ENCODE results near the gene LACRT. TPM values are rescaled to one million over a fixed set of nuclear protein-coding genes. Genes with fewer than 3 reads are reported as not detected.
"Not testable (repeated sequence)": the region's sequence is repeated elsewhere in the genome, so short reads cannot be mapped to it uniquely, and the experiment has no call there.

The LACRT gene
- total RNA-seq, 1 experiment from 2014 or later: not detected

- DNase-seq: no peak
- no TSS peak for BruUV-seq (replicated peaks)
- TF ChIP-seq CTCF (IDR thresholded peaks at IDR 0.05; ENCODE audit: unreplicated experiment): no peak
- Mint-ChIP-seq H3K4me3 (ENCODE audit: low read depth, unreplicated experiment) (no peak overlapping the region), H3K36me3 (ENCODE audit: insufficient read depth, unreplicated experiment) (no peaks in the 10 kb centered on the region), H3K27ac (ENCODE audit: unreplicated experiment) (no peak overlapping the region), H3K27me3 (ENCODE audit: unreplicated experiment) (peaks cover 76% of the 10 kb centered on the region), H3K4me1 (ENCODE audit: low read depth, unreplicated experiment) (no peaks in the 10 kb centered on the region), H3K9me3 (ENCODE audit: low read depth, unreplicated experiment) (no peaks in the 10 kb centered on the region)
- intact Hi-C loops (cut with micrococcal nuclease; ENCODE audit: unreplicated experiment): no loop called here
- CTCF ChIA-PET: no interaction called here
Measured at GRCh38 chr12:54678131-54678530, 43.4 kb upstream of the LACRT start.

- Mint-ChIP-seq H3K27ac (ENCODE audit: unreplicated experiment) (no peak overlapping the region), H3K27me3 (ENCODE audit: unreplicated experiment) (peaks cover 62% of the 10 kb centered on the region), H3K36me3 (ENCODE audit: insufficient read depth, unreplicated experiment) (no peaks in the 10 kb centered on the region), H3K9me3 (ENCODE audit: low read depth, unreplicated experiment) (no peaks in the 10 kb centered on the region), H3K4me3 (ENCODE audit: low read depth, unreplicated experiment) (no peak overlapping the region), H3K4me1 (ENCODE audit: low read depth, unreplicated experiment) (no peaks in the 10 kb centered on the region)
- CTCF ChIA-PET: no interaction called here
- no peak for TF ChIP-seq CTCF (IDR thresholded peaks at IDR 0.05; ENCODE audit: unreplicated experiment)
- intact Hi-C loops (cut with micrococcal nuclease; ENCODE audit: unreplicated experiment): no loop called here
- no TSS peak for BruUV-seq (replicated peaks)
- no peak for DNase-seq
Measured at GRCh38 chr12:54667945-54668344, 33.2 kb upstream of the LACRT start.

- no peak for TF ChIP-seq CTCF (IDR thresholded peaks at IDR 0.05; ENCODE audit: unreplicated experiment)
- intact Hi-C loops (cut with micrococcal nuclease; ENCODE audit: unreplicated experiment): no loop called here
- CTCF ChIA-PET: no interaction called here
- no peak for DNase-seq
- no peaks in the 10 kb centered on the region for H3K4me1 Mint-ChIP-seq (ENCODE audit: low read depth, unreplicated experiment)
- H3K27ac Mint-ChIP-seq (ENCODE audit: unreplicated experiment): no peak overlapping the region
- H3K36me3 Mint-ChIP-seq (ENCODE audit: insufficient read depth, unreplicated experiment): no peaks in the 10 kb centered on the region
- peaks cover 45% of the 10 kb centered on the region for H3K27me3 Mint-ChIP-seq (ENCODE audit: unreplicated experiment)
- H3K4me3 Mint-ChIP-seq (ENCODE audit: low read depth, unreplicated experiment): no peak overlapping the region
- no TSS peak for BruUV-seq (replicated peaks)
- H3K9me3 Mint-ChIP-seq (ENCODE audit: low read depth, unreplicated experiment): no peaks in the 10 kb centered on the region
Measured at GRCh38 chr12:54666008-54666407, 31.3 kb upstream of the LACRT start.

- CTCF ChIA-PET; DNase-seq; H3K9me3 Mint-ChIP-seq (ENCODE audit: low read depth, unreplicated experiment); BruUV-seq (replicated peaks); H3K36me3 Mint-ChIP-seq (ENCODE audit: insufficient read depth, unreplicated experiment); H3K27ac Mint-ChIP-seq (ENCODE audit: unreplicated experiment); H3K4me3 Mint-ChIP-seq (ENCODE audit: low read depth, unreplicated experiment); H3K4me1 Mint-ChIP-seq (ENCODE audit: low read depth, unreplicated experiment); intact Hi-C loops (cut with micrococcal nuclease; ENCODE audit: unreplicated experiment): not testable (repeated sequence)
- H3K27me3 Mint-ChIP-seq (ENCODE audit: unreplicated experiment): peaks cover 44% of the 10 kb centered on the region
Measured at GRCh38 chr12:54665022-54665635, 30.4 kb upstream of the LACRT start.

GRCh38 chr12:54663603-54664002, 28.9 kb upstream of the LACRT start:
- no peaks in the 10 kb centered on the region for H3K9me3 Mint-ChIP-seq (ENCODE audit: low read depth, unreplicated experiment)
- no TSS peak for BruUV-seq (replicated peaks)
- CTCF ChIA-PET: interaction anchor here (0.9 kb wide), 1 partner anchor 8 kb away, joined by 3 read pairs; no protein-coding TSS in a partner anchor

More at GRCh38 chr12:54663603-54664002, 28.9 kb upstream of the LACRT start:
- Mint-ChIP-seq H3K27me3 (ENCODE audit: unreplicated experiment) (peaks cover 47% of the 10 kb centered on the region), H3K27ac (ENCODE audit: unreplicated experiment) (no peak overlapping the region), H3K4me3 (ENCODE audit: low read depth, unreplicated experiment) (no peak overlapping the region), H3K4me1 (ENCODE audit: low read depth, unreplicated experiment) (no peaks in the 10 kb centered on the region), H3K36me3 (ENCODE audit: insufficient read depth, unreplicated experiment) (no peaks in the 10 kb centered on the region)
- TF ChIP-seq CTCF (IDR thresholded peaks at IDR 0.05; ENCODE audit: unreplicated experiment): no peak
- intact Hi-C loops (cut with micrococcal nuclease; ENCODE audit: unreplicated experiment): no loop called here
- DNase-seq: no peak
